AG09309 (cell line): ENCODE results near the gene PSMG4.

Experiments
- DNase-seq: peaks from one replicate; pipeline ENCODE4 v3.0.0-alpha.2; 2010; ENCODE audit warnings: low read depth
- H3K4me3 ChIP-seq: 2 replicates; pipeline ENCODE4 v1.5.1; 2011; ENCODE audit warnings: mild to moderate bottlenecking, low read depth, low read length, moderate library complexity; ENCODE audit not compliant: control insufficient read depth
- CTCF ChIP-seq: IDR thresholded peaks from 2 replicates; pipeline ENCODE4 v1.5.1; 2011; ENCODE audit warnings: mild to moderate bottlenecking, low read depth, low read length, inconsistent platforms; ENCODE audit not compliant: insufficient read depth, control insufficient read depth; ENCODE audit errors: missing control alignments

PSMG4 gene

GRCh38 chr6:3260296-3260695 lies 1.5 kb downstream of the PSMG4 start:
- TF ChIP-seq CTCF: no peak
- DNase-seq: no peak
- no peak overlapping the region for H3K4me3 ChIP-seq

GRCh38 chr6:3260772-3261517 lies 2.2 kb downstream of the PSMG4 start:
- DNase-seq: no peak
- no peak for TF ChIP-seq CTCF
- no peak overlapping the region for H3K4me3 ChIP-seq

GRCh38 chr6:3261518-3261820 lies 2.7 kb downstream of the PSMG4 start:
- H3K4me3 ChIP-seq: no peak overlapping the region
- DNase-seq: no peak
- no peak for TF ChIP-seq CTCF

GRCh38 chr6:3261921-3262320 lies 3.2 kb downstream of the PSMG4 start:
- H3K4me3 ChIP-seq: no peak overlapping the region

GRCh38 chr6:3263096-3263495 lies 4.3 kb downstream of the PSMG4 start:
- H3K4me3 ChIP-seq: no peak overlapping the region
- no peak for TF ChIP-seq CTCF
- DNase-seq: no peak

More at GRCh38 chr6:3261921-3262320, 3.2 kb downstream of the PSMG4 start:
- no peak for TF ChIP-seq CTCF
- no peak for DNase-seq

- no peak for TF ChIP-seq CTCF
- H3K4me3 ChIP-seq: no peak overlapping the region
- DNase-seq: no peak
Observed at GRCh38 chr6:3264356-3264755, 5.6 kb downstream of the PSMG4 start.
